ENCODE measurements around the gene KCNN4. TPM values are rescaled to one million over a fixed set of nuclear protein-coding genes. Genes with fewer than 3 reads are reported as not detected.
A peak's percentile ranks its signal among the peaks of the same experiment; 100 is the strongest.

The KCNN4 gene
- total and polyA plus RNA-seq, 2 donors (not counting 3 experiments of a cell fraction or from before 2014, with no cell fraction given) = 0.29 TPM; not detected in 1

DNA sequence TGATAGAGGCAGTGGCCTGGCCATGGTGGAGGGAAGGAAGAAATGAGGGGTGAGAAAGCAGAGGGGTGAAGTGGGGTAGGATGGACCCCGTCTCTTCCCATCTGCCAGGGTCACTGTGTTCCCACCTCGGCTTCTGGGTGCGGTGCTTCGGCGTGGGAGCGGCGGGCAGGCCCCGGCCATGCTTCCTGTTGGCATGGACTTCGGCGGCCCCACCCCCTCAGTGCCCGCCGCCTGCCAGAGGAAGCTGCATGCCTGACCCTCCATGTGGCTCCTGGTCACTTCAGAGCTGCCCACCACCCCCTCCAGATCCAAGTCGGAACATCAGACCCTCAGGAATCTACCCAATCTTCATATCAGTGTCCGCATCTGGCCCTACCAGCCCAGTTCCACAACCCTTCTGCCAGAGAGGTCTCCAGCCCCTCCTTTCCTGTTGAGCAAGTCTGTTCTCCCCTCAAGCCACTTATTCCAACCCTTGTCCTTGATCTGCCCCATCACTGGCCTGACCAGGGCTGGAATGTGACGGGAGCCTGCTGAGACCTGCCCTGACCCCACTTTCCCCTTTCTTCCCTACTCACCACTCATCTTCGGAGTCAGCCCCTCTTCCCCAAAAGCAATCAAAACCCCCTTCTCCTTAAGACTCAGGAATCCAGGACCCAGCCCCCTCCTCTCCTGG, 1.5 kb downstream of the KCNN4 start:
- Histone ChIP-seq H4K20me1 (replicated peaks; ENCODE audit: control insufficient read depth, extremely low read depth, insufficient read depth, low read length) (no peaks in the 10 kb centered on the region), H3K9me1 (replicated peaks; ENCODE audit: control insufficient read depth, extremely low read depth, insufficient read depth, low read length) (no peaks in the 10 kb centered on the region), H3K9me3 (replicated peaks; ENCODE audit: control insufficient read depth, insufficient read depth, low read length) (no peaks in the 10 kb centered on the region), H2AFZ (ENCODE audit: low read depth, low read length) (peak overlapping the region; percentile 81), H3K4me1 (ENCODE audit: control insufficient read depth, extremely low read depth, insufficient read depth, low read length) (peaks cover 27% of the 10 kb centered on the region), H3K4me2 (ENCODE audit: insufficient read depth, low read length) (no peak overlapping the region), H3K27ac (ENCODE audit: insufficient read depth, low read depth, low read length) (no peak overlapping the region), H3K4me3 (replicated peaks in 1 of 3; ENCODE audit: insufficient read depth in 1 of 3, low read depth in 1 of 3, low read length in 3 of 3) (no peak overlapping the region), H3K36me3 (ENCODE audit: control insufficient read depth in 2 of 2, extremely low read depth in 1 of 2, insufficient read depth in 2 of 2, low read length in 2 of 2) (no peaks in the 10 kb centered on the region), H3K27me3 (ENCODE audit: control insufficient read depth in 2 of 2, insufficient read depth in 2 of 2, low read length in 2 of 2) (no peaks in the 10 kb centered on the region), H3K9ac (replicated peaks; ENCODE audit: extremely low read depth, insufficient read depth, low read length) (no peak overlapping the region), H3K79me2 (ENCODE audit: control insufficient read depth, insufficient read depth, low read length) (no peaks in the 10 kb centered on the region)
- FAIRE-seq = no peak
- dilution Hi-C loops (cut with MboI; ENCODE audit: extremely low pct_ligation_motif_present, low sequenced_read_pairs) = no loop called here
- ChIA-PET CTCF (interaction anchor here (0.7 to 6.8 kb wide), 6 partner anchors 13 to 34 kb away, joined by 3 to 114 read pairs (median 4); no protein-coding TSS in a partner anchor), POLR2A (no interaction called here)
- no peak for TF ChIP-seq JUN (IDR thresholded peaks at IDR 0.05; ENCODE audit: borderline replicate concordance, insufficient read depth, insufficient read length, low read depth)
- TF ChIP-seq GATA2 (IDR thresholded peaks at IDR 0.05; ENCODE audit: insufficient read depth, insufficient read length, low read depth, low read length) = no peak
- TF ChIP-seq FOS (IDR thresholded peaks at IDR 0.05; ENCODE audit: borderline replicate concordance, insufficient read depth, low read length) = no peak
- no peak for TF ChIP-seq MYC (IDR thresholded peaks at IDR 0.05; ENCODE audit: low read depth, low read length)
- no peak for TF ChIP-seq POLR2AphosphoS5 (IDR thresholded peaks at IDR 0.05; ENCODE audit: insufficient read depth, low read depth, low read length)
- TF ChIP-seq, protein P1, sequence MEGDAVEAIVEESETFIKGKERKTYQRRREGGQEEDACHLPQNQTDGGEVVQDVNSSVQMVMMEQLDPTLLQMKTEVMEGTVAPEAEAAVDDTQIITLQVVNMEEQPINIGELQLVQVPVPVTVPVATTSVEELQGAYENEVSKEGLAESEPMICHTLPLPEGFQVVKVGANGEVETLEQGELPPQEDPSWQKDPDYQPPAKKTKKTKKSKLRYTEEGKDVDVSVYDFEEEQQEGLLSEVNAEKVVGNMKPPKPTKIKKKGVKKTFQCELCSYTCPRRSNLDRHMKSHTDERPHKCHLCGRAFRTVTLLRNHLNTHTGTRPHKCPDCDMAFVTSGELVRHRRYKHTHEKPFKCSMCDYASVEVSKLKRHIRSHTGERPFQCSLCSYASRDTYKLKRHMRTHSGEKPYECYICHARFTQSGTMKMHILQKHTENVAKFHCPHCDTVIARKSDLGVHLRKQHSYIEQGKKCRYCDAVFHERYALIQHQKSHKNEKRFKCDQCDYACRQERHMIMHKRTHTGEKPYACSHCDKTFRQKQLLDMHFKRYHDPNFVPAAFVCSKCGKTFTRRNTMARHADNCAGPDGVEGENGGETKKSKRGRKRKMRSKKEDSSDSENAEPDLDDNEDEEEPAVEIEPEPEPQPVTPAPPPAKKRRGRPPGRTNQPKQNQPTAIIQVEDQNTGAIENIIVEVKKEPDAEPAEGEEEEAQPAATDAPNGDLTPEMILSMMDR (IDR thresholded peaks at IDR 0.05; ENCODE audit: extremely low read depth in 1 of 2, insufficient read depth in 1 of 2, low read depth in 1 of 2, low read length in 2 of 2) = no peak
- no peak for TF ChIP-seq POLR2A (IDR thresholded peaks at IDR 0.05; ENCODE audit: low read depth, low read length)
- no peak for TF ChIP-seq EZH2 (IDR thresholded peaks at IDR 0.05; ENCODE audit: borderline replicate concordance, low read depth, low read length, severe bottlenecking)
- no TSS peak for BruUV-seq (replicated peaks)
- DNase-seq (ENCODE audit: low read depth, low spot score) = no peak
- intact Hi-C loops (cut with micrococcal nuclease) = no loop called here
